Lower leg skin (tissue), 4 donors: ENCODE measurements around the gene ADGRD1. TPM values are rescaled to one million over a fixed set of nuclear protein-coding genes. Genes with fewer than 3 reads are reported as not detected.

Experiments
- DNase-seq, 2 donors: peaks; one replicate each; pipeline ENCODE4 v3.0.0-alpha.2; 2019; ENCODE audit warnings: low spot score in 2 of 2
- H3K4me3 ChIP-seq: fragments of 200-600 bp; sonication (generic); 2 replicates; pipeline ENCODE4 v1.5.1; 2017; ENCODE audit warnings: mild to moderate bottlenecking, low read depth; ENCODE audit not compliant: poor library complexity, severe bottlenecking
- CTCF ChIP-seq, 3 donors: fragments of 450-650 bp; IDR thresholded peaks; one replicate each; pipeline ENCODE4 v1.5.1; 2016; ENCODE audit warnings: antibody characterized with exemption in 3 of 3, mild to moderate bottlenecking in 3 of 3, moderate library complexity in 2 of 3
- POLR2A ChIP-seq, 2 donors: fragments of 450-650 bp; IDR thresholded peaks; one replicate each; pipeline ENCODE4 v1.6.1; 2016 to 2017; ENCODE audit warnings: antibody characterized with exemption in 2 of 2, mild to moderate bottlenecking in 1 of 2, moderate library complexity in 1 of 2
- WGBS, 2 donors: methylation state at CpG; one replicate each; pipeline ENCODE4 v1.1.5; 2018; 5-methylcytosine and 5-hydroxymethylcytosine counted together
- intact Hi-C: fragments of 100-400 bp; cut with DNase I; formaldehyde crosslinking; loops from one replicate; pipeline ENCODE4 v1.15.0; 2023; ENCODE audit warnings: low total_unique reads
- total RNA-seq, 4 donors: library from RNA; depleted of rRNA; stranded (reverse); fragments of >200 nt; gene quantifications; one replicate each; pipeline ENCODE4 v1.1.0, GENCODE V29; 2016

The ADGRD1 gene
- total RNA-seq, 4 donors from 2014 or later, result 8.3 to 11.6 (median 8.9) TPM

GRCh38 chr12:131090274-131091210, 136.8 kb downstream of the ADGRD1 start:
- H3K4me3 ChIP-seq, result no peak overlapping the region
- whole genome bisulfite sequencing, 2 donors, result 81% methylated on average over 14 of the region's 14 CpGs
- TF ChIP-seq POLR2A (IDR thresholded peaks at IDR 0.05), result no peak
- TF ChIP-seq CTCF (IDR thresholded peaks at IDR 0.05), result no peak
- DNase-seq, result peak in 1 of 2 donors; percentile 53
- intact Hi-C loops, result no loop called here

- no peak overlapping the region for H3K4me3 ChIP-seq
- 69 to 70% methylated on average over 13 of the region's 13 CpGs for WGBS, 2 donors
- TF ChIP-seq CTCF (IDR thresholded peaks at IDR 0.05) (no peak), POLR2A (IDR thresholded peaks at IDR 0.05) (no peak)
- intact Hi-C loops, result no loop called here
- DNase-seq, result peak in 1 of 2 donors; percentile 74
Measured at GRCh38 chr12:131091413-131091975, 137.8 kb downstream of the ADGRD1 start.

GRCh38 chr12:131091976-131092691, 138.4 kb downstream of the ADGRD1 start:
- intact Hi-C loops, result no loop called here

GRCh38 chr12:131092901-131093603, 139.3 kb downstream of the ADGRD1 start:
- H3K4me3 ChIP-seq, result no peak overlapping the region
- WGBS, 2 donors, result 53 to 56% methylated on average over 21 of the region's 21 CpGs
- intact Hi-C loops, result no loop called here
- DNase-seq, result peak in 1 of 2 donors; percentile 82
- TF ChIP-seq CTCF (IDR thresholded peaks at IDR 0.05), result no peak
- TF ChIP-seq POLR2A (IDR thresholded peaks at IDR 0.05), result no peak

More at GRCh38 chr12:131091976-131092691, 138.4 kb downstream of the ADGRD1 start:
- 73 to 81% methylated on average over 18 of the region's 18 CpGs for WGBS, 2 donors
- no peak overlapping the region for H3K4me3 ChIP-seq
- TF ChIP-seq POLR2A (IDR thresholded peaks at IDR 0.05) (no peak), CTCF (IDR thresholded peaks at IDR 0.05) (no peak)
- DNase-seq, result peak in 1 of 2 donors; percentile 79

GRCh38 chr12:131093604-131093955, 139.9 kb downstream of the ADGRD1 start:
- intact Hi-C loops, result no loop called here
- TF ChIP-seq POLR2A (IDR thresholded peaks at IDR 0.05) (no peak), CTCF (IDR thresholded peaks at IDR 0.05) (no peak)
- H3K4me3 ChIP-seq, result no peak overlapping the region
- DNase-seq, result no peak
- WGBS, 2 donors, result 42 to 62% methylated on average over 3 to 5 of the region's 5 CpGs
